ENCODE data around the gene KRCC1.
"Not testable (repeated sequence)": the region's sequence is repeated elsewhere in the genome, so short reads cannot be mapped to it uniquely, and the experiment has no call there.

The KRCC1 gene

GRCh38 chr2:87996570-87996969 lies 59.0 kb downstream of the KRCC1 start:
- no peak for DNase-seq

- DNase-seq, result no peak
Observed at GRCh38 chr2:87995756-87996155, 59.8 kb downstream of the KRCC1 start.

GRCh38 chr2:87994304-87994850 lies 61.2 kb downstream of the KRCC1 start:
- DNase-seq, result not testable (repeated sequence)

- not testable (repeated sequence) for DNase-seq
Observed at GRCh38 chr2:87992569-87992968, 63.0 kb downstream of the KRCC1 start.

GRCh38 chr2:87987473-87987872 lies 68.1 kb downstream of the KRCC1 start:
- not testable (repeated sequence) for DNase-seq

- not testable (repeated sequence) for DNase-seq
Observed at GRCh38 chr2:87985902-87986301, 69.7 kb downstream of the KRCC1 start.

- DNase-seq, result not testable (repeated sequence)
Observed at GRCh38 chr2:87981182-87981581, 74.4 kb downstream of the KRCC1 start.

Data from suppressor macrophage treated with lipopolysaccharide for 1 hour (primary cell).